Stimulated activated CD8-positive, alpha-beta memory T cell treated with anti-CD3 and anti-CD28 coated beads, Interleukin-4, amount 100 ng/mL, for 48 hours (primary cell): ENCODE data around the gene DAAM2.
A peak's percentile ranks its signal among the peaks of the same experiment; 100 is the strongest.

ENCODE experiments used
- DNase-seq: peaks from one replicate; pipeline ENCODE4 v3.0.0-alpha.2; 2020

DAAM2 gene

GRCh38 chr6:39913391-39913916 is 121.3 kb downstream of the DAAM2 start:
- DNase-seq: no peak

GRCh38 chr6:39914239-39914638 is 122.1 kb downstream of the DAAM2 start:
- no peak for DNase-seq

DNA sequence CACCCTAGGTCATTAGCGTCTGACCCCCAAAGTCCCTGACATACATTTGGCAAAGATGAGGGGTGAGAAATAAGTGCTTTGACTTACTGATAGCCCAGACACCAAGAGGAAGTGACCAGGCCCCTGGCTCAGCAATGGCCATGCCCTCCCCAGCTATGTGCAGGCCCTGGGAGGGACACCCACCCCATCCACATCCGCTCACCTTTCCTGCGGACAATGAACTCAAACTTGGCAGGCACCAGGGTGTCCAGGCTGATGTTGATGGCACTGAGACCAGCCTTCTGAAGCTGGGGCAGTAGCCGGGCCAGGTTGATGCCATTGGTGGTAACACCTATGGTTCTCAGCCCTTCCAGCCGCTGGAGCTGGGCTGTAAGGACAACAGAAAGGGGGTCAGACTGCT is 123.7 kb downstream of the DAAM2 start:
- DNase-seq: no peak

DNA sequence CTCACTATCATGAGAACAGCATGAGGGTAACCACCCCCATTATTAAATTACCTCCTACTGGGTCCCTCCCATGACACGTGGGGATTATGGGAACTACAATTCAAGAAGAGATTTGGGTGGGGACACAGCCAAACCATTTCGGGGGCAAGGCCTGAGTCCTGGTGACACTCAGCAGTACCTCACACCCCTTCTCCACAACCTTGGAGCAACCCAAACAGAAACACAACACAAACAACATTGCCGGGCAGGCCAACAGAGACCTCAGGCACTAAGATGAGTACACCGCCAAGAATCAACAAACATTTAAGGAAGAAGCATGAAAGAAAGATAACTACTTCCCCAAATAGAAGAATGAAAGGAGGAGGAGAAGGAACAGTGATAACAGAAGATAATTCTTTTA is 125.2 kb downstream of the DAAM2 start:
- DNase-seq: no peak

GRCh38 chr6:39917981-39918380 is 125.8 kb downstream of the DAAM2 start:
- no peak for DNase-seq

GRCh38 chr6:39918831-39919230 is 126.7 kb downstream of the DAAM2 start:
- DNase-seq: no peak

GRCh38 chr6:39920157-39920556 is 128.0 kb downstream of the DAAM2 start:
- no peak for DNase-seq

DNA sequence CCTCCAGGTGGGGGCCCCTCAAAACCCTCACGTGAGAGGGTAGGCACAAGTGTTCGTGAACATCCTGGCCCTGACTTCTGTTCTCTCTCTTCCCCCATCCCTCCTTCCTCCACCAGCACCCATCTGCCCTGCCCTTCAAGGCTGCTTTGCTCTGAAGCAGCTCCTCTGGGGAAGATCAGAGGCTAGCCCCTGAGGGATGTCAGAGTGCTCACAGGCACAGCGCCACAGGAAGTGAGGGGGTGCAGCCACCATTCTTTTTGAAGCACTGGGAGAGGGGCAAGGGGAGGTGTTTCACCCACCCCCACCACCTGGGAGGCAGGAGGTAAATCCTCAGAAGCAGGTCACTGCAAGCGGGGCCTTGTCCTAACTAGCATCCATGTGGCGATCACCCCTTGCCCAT is 130.6 kb downstream of the DAAM2 start:
- no peak for DNase-seq

- no peak for DNase-seq
Measured at GRCh38 chr6:39923394-39923793, 131.2 kb downstream of the DAAM2 start.

- DNase-seq: no peak
Measured at GRCh38 chr6:39923861-39924260, 131.7 kb downstream of the DAAM2 start.

DNA sequence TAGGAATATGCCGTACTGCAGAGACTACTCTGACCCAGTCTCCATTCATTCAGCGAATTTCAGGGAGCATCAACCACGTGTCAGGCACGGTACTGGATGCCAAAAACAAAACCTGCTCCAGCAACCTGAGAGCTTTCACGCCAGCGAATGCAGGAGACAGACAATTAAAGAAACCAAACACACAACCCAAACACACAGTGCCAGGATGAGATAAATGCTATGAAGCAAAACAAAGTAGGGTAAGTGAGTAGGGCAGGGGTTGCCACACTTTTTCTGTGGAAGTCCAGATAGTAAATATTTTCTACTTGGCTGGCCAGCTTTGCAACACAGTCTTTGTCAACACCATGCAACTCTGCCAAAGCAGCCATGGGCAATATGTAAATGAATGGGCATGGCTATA is 132.1 kb downstream of the DAAM2 start:
- no peak for DNase-seq

- no peak for DNase-seq
Measured at GRCh38 chr6:39925191-39925930, 133.2 kb downstream of the DAAM2 start.

GRCh38 chr6:39925931-39926290 is 133.7 kb downstream of the DAAM2 start:
- DNase-seq: no peak

DNA sequence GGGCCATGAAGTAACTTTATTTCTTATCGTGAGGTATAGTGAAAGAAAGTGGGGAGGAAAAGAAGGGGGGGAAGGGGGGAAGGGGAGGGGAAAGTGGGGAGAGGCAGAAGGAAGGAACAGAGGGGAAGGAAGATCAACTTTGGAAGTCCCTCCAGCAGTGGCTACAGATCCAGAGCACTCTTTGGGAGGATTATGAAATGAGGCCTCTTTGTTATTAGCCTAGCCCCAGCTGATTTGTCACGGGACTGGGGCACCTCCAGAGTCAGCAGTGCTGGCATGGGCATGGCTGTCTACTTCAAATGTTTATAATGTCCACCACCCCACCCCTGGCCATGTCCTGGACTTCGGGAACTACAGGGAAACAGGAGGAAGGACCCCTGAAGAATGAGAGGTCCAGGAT is 134.5 kb downstream of the DAAM2 start:
- no peak for DNase-seq

GRCh38 chr6:39927159-39927558 is 135.0 kb downstream of the DAAM2 start:
- no peak for DNase-seq

DNA sequence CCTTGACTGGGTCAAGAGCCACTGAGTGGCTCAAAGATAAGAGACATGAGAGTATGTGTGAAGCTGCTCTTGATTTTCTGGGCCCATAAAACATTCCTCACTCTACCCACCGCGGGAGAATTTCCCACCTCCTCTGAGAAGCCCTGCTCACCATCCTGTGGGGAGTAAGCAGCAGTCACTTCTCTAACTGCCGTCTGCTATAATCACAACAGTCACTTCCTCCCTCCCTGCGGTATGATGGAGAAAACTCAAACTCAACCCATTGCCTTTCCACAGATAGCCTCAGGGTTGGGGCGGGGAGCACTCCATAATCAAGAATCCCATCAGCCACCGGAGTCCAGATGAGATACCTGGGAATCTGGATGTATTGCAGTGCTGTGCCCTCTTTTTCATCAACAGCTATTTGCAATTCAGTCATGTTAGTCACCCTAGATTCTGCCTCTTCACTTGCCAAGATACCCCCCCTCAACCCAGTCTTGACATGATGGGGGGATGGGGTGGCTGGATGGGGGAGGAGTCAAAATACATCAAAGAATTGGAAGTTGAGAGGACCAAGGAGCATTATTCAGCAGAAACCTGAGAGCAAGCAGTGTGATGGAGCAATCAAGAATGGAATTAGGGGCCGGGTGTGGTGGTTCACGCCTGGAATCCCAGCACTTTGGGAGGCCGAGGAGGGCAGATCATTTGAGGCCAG is 137.0 kb downstream of the DAAM2 start:
- no peak for DNase-seq

DNA sequence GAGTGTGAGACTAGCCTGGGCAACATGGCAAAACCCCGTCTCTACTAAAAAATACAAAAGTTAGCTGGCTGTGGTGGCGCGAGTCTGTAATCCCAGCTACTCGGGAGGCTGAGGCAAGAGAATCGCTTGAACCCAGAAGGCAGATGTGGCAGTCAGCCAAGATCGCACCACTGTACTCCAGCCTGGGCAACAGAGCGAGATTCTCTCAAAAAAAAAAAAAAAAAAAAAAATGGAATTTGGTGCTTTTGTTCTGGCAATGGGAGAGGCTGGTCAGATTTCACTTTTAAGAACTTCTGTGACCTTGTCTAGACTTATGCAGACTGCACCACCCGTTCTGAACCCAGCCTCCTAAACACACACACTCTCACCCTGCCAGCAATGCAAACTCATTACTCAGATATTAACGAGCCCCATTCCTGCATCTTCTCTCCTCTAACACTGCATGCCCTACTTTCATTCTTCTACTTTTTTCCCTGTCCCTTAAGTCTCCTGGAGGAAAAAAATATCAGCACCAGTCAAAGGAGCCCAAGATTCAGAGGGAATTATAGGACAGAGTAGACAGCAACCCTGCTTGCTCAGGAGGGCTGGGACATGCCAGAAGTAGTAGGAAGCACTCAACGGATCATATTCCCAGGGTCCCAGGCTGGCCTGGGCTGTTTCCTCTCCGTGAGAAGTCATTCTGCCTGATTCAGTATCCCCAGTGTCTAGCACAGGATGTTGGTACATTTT is 137.7 kb downstream of the DAAM2 start:
- DNase-seq: no peak

DNA sequence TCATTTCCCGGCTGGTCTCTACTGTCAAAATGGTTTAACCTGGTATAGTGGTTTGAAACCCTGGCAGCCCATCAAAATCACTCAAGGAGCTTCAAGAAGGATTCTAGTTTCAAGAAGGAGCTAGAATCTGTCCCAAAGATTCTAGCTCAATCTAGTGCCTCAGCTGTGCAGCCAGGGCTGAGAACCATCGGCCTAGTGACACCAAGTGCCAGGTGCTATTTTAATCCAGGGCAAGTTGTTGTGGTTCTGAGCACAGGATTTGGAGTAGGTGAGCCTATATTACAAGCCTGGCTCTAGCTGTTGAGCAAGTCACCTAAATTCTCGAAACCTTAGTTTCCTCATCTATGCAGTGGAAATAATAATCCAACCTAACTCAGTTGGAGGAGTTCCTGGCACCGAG is 138.4 kb downstream of the DAAM2 start:
- no peak for DNase-seq

- DNase-seq: no peak
Measured at GRCh38 chr6:39931607-39932006, 139.4 kb downstream of the DAAM2 start.

- DNase-seq: no peak
Measured at GRCh38 chr6:39932386-39932910, 140.3 kb downstream of the DAAM2 start.

DNA sequence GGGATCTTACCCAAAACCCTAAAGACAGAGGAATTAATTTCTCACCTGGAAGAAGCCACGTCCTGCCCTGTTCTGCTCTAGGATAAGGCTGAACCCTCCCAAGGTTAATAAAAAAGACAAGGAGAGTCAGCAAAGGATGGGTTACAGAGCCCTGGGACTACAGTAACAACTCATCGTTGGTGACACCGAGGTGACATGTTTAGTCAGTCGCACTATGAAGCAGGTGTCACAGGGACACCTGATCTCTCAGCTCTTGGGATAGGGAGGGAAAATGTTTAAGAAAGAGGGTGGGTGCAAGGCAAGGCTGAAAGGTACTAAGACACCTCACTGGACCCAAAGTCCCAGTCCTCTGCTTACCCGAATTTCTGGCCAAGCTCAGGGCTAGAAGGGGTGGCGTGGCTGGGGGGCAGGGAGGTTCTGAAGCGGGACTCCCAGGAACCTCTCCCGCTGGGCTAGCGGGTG is 141.5 kb downstream of the DAAM2 start:
- no peak for DNase-seq

GRCh38 chr6:39934131-39934757 is 142.1 kb downstream of the DAAM2 start, which contains the start of gene MOCS1:
Gene MOCS1, minus strand, starts transcription at chr6:39934462. Its CDS starts 45 bp downstream, at chr6:39934417.
- DNase-seq: peak; percentile 63

DNA sequence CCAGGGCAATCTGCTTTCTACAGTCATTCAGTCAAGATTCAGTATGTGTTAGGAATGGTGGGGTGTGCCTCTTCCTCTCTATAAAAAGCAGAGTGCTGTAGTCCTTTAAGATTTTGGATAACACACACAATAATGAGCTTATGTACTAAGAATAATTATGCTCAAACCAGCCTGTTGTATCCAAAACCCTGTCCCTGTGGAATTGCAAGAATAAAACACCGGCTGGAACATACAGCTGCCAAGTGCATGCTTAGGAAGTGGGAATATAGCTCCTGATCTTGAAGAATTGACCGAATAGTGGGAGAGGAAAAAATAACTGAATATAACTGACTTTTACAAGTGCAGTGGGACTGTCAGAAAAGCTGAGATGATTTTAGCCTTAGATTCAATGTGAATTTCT is 143.1 kb downstream of the DAAM2 start:
- DNase-seq: no peak
